Epithelial cell of prostate (primary cell): ENCODE results near the gene RFESD.
A peak's percentile ranks its signal among the peaks of the same experiment; 100 is the strongest.

ENCODE experiments used
- DNase-seq: peaks from one replicate; pipeline ENCODE4 v3.0.0-alpha.2; 2011; ENCODE audit warnings: low read depth, low spot score
- H3K27ac ChIP-seq: fragments of 450-650 bp; 2 replicates; pipeline ENCODE4 v1.5.1; 2017; ENCODE audit warnings: mild to moderate bottlenecking

RFESD gene

GRCh38 chr5:95646569-95647431 is at the start of gene RFESD:
Gene RFESD, plus strand, starts transcription at chr5:95646777. Its CDS starts 5,495 bp downstream, at chr5:95652272.
- H3K27ac ChIP-seq, result peak within 1 kb of the TSS; percentile 69
- DNase-seq, result peak; percentile 74

- no peak for DNase-seq
- no peak overlapping the region for H3K27ac ChIP-seq
Measured at GRCh38 chr5:95599252-95599651, 47.3 kb upstream of the RFESD start.

- no peak overlapping the region for H3K27ac ChIP-seq
- DNase-seq, result no peak
Measured at GRCh38 chr5:95600557-95600956, 46.0 kb upstream of the RFESD start.

DNA sequence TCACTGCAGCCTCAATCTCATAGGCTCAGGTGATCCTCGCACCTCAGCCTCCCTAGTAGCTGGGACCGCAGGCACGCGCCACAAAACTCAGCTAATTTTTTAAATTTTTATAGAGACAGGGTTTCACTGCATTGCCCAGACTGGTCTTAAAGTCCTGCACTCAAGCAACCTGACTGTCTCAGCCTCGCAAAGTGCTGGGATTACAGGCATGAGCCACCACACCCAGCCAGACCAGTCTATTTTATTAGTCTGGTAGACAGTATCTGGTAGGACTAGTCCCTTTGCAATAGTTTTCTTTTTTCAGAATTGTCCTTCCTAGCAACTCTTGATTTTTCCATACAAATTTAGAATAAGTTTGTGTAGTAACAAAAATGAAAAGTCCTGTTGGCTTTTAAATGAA is 40.8 kb upstream of the RFESD start:
- DNase-seq, result no peak
- H3K27ac ChIP-seq, result no peak overlapping the region

DNA sequence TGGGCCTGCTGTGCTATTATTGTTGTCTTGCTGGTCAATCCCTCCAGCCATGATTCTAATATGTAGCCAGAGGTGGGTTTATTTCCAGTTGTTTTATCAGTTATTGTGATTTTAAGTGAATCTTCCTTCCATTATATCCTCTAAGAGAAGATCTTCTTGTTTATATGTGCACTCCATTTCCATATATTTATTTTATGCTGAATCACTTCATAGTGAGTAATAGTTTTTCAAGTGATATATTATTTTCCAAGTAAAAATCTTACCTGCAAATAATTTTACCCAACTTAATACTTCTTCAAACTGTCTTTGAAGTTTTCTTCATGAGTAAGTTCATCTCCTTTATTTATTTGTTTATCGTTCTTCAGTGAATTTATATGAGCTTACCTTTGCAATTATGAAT is 40.2 kb upstream of the RFESD start:
- no peak for DNase-seq
- H3K27ac ChIP-seq, result no peak overlapping the region

DNA sequence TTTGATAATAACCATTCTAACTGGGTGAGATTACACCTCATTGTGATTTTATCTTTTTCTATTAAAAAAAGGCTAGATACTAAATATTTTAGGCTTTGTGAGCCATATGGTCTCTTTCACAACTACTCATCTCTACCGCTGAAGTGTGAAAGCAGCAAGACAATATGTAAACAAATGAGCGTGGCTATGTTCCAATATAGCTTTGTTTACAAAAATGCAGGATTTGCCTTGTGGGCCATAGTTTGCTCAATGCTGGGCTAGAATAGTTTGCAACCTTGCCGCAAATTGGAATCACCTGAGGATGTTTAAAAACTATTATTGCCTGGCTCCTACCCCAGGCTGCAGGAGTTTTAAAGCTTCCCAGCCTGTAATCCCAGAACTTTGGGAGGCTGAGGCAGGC is 36.9 kb upstream of the RFESD start:
- DNase-seq, result no peak
- no peak overlapping the region for H3K27ac ChIP-seq

DNA sequence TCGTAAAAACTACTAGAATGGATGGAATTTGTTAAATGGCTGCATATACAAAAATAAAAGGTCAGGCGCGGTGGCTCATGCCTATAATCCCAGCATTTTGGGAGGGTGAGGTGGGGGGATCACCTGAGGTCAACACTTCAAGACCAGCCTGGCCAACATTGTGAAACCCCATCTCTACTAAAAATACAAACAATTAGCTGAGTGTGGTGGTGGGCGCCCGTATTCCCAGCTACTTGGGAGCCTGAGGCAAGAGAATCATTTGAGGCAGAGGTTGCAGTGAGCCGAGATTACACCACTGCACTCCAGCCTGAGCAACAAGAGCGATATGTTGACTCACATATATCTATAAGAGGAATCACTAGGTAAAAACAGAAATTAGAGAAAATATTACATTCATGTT is 36.0 kb upstream of the RFESD start:
- H3K27ac ChIP-seq, result no peak overlapping the region
- DNase-seq, result no peak

DNA sequence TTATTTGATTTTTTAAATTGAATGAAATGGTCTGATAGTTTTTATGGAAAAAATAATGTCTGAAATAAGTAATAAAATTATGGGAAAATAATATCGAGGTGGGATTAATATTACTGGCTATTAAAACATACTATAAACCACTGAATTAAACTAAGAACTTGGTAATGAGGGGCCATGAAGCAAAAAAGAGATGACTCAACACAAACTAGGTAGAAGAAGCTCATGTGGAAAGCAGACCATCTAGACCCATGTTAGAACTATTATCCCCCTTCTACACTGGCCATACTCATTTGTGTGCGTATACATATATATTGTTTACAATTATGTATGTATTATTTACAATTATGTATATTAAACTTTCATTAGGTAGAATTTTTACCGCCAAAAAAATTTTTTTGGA is 35.2 kb upstream of the RFESD start:
- no peak for DNase-seq

DNA sequence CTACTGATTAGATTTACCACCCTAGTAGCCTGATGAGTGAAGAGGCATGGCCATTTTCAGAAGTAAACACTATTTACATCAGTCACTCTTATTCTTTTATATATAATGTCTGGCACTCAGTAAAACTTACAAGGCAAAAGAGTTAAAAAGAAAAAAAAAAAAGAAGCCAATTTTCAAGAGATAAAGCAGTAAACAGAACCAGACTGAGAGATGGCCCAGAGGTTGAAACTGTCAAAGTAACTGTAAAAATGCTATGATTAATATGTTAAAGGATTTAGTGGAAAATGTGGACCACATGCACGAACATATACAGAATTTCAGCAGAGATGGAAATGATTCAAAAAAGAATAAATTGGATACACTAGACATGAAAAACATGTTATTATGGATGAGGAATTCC is 33.1 kb upstream of the RFESD start:
- no peak for DNase-seq
- no peak overlapping the region for H3K27ac ChIP-seq

More for the DNA sequence above, 35.2 kb upstream of the RFESD start:
- no peak overlapping the region for H3K27ac ChIP-seq

DNA sequence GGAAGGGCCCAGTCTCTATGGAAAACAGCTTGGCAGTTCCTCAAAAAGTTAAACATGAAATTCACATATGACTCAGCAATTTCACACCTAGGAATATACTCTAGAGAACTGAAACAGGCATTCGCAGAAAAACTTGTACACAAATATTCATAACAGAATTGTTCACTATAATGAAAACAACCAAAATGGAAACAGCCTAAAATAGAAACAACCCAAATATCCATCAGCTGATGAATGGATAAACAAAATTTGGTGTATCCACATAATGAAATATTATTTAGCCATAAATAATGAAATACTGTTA is 31.5 kb upstream of the RFESD start:
- no peak overlapping the region for H3K27ac ChIP-seq
- no peak for DNase-seq

- H3K27ac ChIP-seq, result peak overlapping the region; percentile 77
Measured at GRCh38 chr5:95617057-95617456, 29.5 kb upstream of the RFESD start.

GRCh38 chr5:95619096-95619495 is 27.5 kb upstream of the RFESD start:
- no peak for DNase-seq
- no peak overlapping the region for H3K27ac ChIP-seq

More at GRCh38 chr5:95617057-95617456, 29.5 kb upstream of the RFESD start:
- peak; percentile 86 for DNase-seq

DNA sequence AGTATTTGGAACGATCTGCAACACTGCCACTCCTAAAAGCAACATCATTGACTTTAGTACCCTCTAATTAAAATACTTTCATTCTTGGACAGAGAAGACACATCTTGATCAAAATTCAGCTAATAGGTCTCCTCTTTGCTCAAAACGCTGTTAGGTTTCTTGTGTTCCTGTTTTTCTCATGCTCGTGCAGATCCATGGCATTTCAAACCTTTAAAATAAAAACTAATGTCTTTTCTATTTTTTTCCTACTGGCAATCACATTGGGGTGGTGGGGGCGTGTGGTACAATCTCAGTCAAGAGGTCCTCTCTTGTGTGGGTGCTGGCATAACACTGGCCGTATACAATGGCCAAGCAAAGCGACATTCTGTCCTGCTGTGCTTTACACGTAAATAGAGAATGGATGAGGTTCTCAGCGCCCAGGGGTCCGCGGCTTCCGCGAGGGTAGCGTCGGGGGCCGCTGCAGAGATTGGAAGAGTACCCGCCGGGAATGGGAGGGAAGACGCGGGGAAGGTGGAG is 27.0 kb upstream of the RFESD start:
- H3K27ac ChIP-seq, result no peak overlapping the region
- no peak for DNase-seq

GRCh38 chr5:95620030-95620869 is 26.3 kb upstream of the RFESD start, which contains the start of gene GPR150:
Gene GPR150, plus strand, starts transcription at chr5:95620087. Its CDS starts 189 bp downstream, at chr5:95620276.
- DNase-seq, result no peak
- H3K27ac ChIP-seq, result no peak within 1 kb of the TSS

DNA sequence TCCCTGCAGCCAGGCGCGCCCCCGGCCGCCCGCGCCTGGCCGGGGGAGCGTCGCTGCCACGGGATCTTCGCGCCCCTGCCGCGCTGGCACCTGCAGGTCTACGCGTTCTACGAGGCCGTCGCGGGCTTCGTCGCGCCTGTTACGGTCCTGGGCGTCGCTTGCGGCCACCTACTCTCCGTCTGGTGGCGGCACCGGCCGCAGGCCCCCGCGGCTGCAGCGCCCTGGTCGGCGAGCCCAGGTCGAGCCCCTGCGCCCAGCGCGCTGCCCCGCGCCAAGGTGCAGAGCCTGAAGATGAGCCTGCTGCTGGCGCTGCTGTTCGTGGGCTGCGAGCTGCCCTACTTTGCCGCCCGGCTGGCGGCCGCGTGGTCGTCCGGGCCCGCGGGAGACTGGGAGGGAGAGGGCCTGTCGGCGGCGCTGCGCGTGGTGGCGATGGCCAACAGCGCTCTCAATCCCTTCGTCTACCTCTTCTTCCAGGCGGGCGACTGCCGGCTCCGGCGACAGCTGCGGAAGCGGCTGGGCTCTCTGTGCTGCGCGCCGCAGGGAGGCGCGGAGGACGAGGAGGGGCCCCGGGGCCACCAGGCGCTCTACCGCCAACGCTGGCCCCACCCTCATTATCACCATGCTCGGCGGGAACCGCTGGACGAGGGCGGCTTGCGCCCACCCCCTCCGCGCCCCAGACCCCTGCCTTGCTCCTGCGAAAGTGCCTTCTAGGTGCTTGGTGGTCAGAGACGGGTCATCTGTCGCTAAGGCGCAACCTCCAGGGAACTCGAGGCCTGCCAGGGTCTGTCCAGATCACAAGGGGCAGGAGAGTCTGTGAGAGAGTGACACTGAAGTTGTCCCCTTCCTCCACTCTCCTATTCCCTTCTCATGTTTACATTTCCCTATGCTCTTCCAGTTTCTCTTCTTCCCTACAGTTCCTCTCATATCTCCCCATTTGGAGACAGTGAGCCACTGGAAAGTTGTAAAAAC is 25.4 kb upstream of the RFESD start:
- no peak overlapping the region for H3K27ac ChIP-seq
- DNase-seq, result no peak

GRCh38 chr5:95621839-95622629 is 24.5 kb upstream of the RFESD start:
- no peak for DNase-seq
- no peak overlapping the region for H3K27ac ChIP-seq

DNA sequence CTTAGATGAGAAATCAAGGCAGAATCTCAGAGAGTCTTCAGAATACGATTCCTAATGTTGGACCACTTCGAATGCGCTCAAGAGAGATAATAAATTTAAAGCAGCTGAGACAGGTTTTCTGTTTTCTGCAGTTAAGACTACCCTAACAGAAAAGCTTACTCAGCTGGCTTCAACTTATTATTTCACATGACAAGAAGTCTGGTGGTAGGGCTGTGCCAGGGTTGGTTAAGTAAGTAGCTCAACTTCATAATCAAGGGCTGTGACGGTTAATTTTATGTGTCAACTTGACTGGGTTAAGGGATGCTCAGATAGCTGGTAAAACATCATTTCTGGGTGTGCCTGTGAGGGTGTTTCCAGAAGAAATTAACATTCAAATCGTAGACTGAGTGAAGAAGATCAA is 22.9 kb upstream of the RFESD start:
- DNase-seq, result no peak
- H3K27ac ChIP-seq, result no peak overlapping the region

- H3K27ac ChIP-seq, result no peak overlapping the region
- DNase-seq, result no peak
Measured at GRCh38 chr5:95624368-95624767, 22.2 kb upstream of the RFESD start.

GRCh38 chr5:95626701-95627100 is 19.9 kb upstream of the RFESD start:
- no peak for DNase-seq
- no peak overlapping the region for H3K27ac ChIP-seq
